ENCODE results near the gene IMPACT. TPM values are rescaled to one million over a fixed set of nuclear protein-coding genes. Genes with fewer than 3 reads are reported as not detected.

Gene IMPACT
- polyA plus RNA-seq, 2 donors, result 6.3 to 8.1 TPM

DNA sequence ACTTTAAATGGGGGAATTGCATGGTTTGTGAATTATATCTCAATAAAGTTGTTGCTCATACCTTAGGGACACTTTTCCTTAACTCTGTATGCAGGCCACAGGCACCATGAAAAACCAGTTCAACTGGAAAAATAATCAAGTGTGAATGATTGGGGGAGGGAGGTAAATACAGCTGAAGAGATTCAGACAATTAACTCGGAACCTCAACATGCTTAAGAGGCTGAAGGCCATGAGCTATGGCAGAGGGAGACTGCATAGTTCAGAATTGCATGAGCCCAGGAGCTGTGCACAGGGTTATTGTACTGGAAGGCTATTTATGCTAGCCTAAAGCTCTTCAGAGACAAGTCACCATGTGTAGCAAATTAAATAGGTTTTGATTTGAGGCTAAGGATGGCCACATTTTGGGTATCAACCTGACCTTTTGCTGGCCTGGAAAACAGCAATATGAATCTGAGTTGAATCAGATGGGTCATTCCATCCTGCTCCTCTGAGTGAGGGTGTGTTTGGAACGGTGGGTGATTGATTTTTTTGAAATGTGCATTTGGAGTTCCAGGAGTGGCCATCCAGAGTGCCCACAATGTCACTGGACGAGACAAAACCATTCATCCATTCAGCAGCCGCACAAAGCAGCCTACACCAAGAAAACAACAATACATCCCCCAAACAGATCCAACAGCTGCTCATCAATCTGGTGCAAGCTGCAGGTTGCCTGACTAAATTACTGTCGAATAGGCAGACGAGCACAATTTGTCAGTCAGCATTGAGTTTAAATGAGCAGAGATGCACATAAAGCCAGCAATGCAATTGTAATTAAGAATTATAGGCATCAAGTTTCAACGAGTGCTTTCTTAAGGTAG, 76.4 kb downstream of the IMPACT start:
- WGBS, 2 donors, result 76 to 80% methylated on average over 7 of the region's 7 CpGs
- Histone ChIP-seq H3K27me3 (ENCODE audit: control insufficient read depth in 1 of 2, insufficient read depth in 2 of 2, low read length in 2 of 2) (no peaks in the 10 kb centered on the region), H3K36me3 (ENCODE audit: control insufficient read depth in 2 of 2, insufficient read depth in 2 of 2, low read length in 1 of 2) (no peaks in the 10 kb centered on the region), H3K27ac (ENCODE audit: low read depth in 2 of 2, low read length in 1 of 2) (no peak overlapping the region), H3K4me3 (ENCODE audit: low read depth in 1 of 2, low read length in 2 of 2) (no peak overlapping the region), H3K9me3 (ENCODE audit: control insufficient read depth in 2 of 2, insufficient read depth in 1 of 2, low read depth in 1 of 2, low read length in 1 of 2) (no peaks in the 10 kb centered on the region), H3K4me1 (ENCODE audit: control insufficient read depth in 2 of 2, insufficient read depth in 2 of 2, low read length in 1 of 2) (peaks cover 0 to 2% of the 10 kb centered on the region in 2 donors)

Other genes with a start within 250 kb of the IMPACT start
- 10 to 100 TPM; 10.8 to 11.6 TPM for gene OSBPL1A, start 28.8 kb upstream of the IMPACT start, polyA plus RNA-seq
- gene HRH4, start 34.0 kb downstream of the IMPACT start, polyA plus RNA-seq, result under 1 TPM in 1 of 2 donors, not detected in 1; 0.01 TPM

Measured in esophagus (tissue), 2 donors.